ENCODE results near the gene DAB1.

DNA sequence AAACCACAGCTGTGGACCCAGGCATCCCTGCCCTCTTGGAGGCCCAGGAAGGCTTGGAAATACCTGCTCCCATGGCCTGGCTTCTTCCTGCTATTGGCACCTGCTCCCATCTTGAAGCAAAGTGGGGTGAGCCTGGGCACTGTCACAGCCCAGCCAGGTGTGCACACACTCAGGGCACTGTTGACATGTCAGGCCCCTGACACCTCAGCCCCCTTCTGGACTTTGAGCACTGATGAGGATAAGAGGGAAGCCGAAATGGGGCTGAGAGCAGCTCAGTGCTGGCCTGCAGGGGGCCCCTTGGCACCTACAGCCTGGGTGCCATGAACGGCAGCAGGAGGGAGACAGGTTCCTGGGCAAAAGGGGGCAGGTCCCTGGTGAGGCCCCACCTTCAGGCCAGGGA lies 55.9 kb downstream of the DAB1 start:
- TF ChIP-seq ZNF311 (tag by site-specific recombination; IDR thresholded peaks at IDR 0.05; ENCODE audit: borderline replicate concordance) (no peak), PRDM1 (tag by site-specific recombination; IDR thresholded peaks at IDR 0.05) (no peak), ZNF266 (tag by site-specific recombination; IDR thresholded peaks at IDR 0.05; ENCODE audit: low read depth) (no peak), KLF10 (tag by site-specific recombination; IDR thresholded peaks at IDR 0.05) (no peak), ZNF624 (tag by site-specific recombination; IDR thresholded peaks at IDR 0.05) (no peak), ZNF121 (tag by site-specific recombination; IDR thresholded peaks at IDR 0.05) (no peak)
- TF ChIP-seq, protein P1, sequence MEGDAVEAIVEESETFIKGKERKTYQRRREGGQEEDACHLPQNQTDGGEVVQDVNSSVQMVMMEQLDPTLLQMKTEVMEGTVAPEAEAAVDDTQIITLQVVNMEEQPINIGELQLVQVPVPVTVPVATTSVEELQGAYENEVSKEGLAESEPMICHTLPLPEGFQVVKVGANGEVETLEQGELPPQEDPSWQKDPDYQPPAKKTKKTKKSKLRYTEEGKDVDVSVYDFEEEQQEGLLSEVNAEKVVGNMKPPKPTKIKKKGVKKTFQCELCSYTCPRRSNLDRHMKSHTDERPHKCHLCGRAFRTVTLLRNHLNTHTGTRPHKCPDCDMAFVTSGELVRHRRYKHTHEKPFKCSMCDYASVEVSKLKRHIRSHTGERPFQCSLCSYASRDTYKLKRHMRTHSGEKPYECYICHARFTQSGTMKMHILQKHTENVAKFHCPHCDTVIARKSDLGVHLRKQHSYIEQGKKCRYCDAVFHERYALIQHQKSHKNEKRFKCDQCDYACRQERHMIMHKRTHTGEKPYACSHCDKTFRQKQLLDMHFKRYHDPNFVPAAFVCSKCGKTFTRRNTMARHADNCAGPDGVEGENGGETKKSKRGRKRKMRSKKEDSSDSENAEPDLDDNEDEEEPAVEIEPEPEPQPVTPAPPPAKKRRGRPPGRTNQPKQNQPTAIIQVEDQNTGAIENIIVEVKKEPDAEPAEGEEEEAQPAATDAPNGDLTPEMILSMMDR (tag by site-specific recombination; IDR thresholded peaks at IDR 0.05) = no peak
- TF ChIP-seq, protein P2, sequence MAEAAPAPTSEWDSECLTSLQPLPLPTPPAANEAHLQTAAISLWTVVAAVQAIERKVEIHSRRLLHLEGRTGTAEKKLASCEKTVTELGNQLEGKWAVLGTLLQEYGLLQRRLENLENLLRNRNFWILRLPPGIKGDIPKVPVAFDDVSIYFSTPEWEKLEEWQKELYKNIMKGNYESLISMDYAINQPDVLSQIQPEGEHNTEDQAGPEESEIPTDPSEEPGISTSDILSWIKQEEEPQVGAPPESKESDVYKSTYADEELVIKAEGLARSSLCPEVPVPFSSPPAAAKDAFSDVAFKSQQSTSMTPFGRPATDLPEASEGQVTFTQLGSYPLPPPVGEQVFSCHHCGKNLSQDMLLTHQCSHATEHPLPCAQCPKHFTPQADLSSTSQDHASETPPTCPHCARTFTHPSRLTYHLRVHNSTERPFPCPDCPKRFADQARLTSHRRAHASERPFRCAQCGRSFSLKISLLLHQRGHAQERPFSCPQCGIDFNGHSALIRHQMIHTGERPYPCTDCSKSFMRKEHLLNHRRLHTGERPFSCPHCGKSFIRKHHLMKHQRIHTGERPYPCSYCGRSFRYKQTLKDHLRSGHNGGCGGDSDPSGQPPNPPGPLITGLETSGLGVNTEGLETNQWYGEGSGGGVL (tag by site-specific recombination; IDR thresholded peaks at IDR 0.05) = no peak
